K562 (cell line): ENCODE results near the gene PHKB. TPM values are rescaled to one million over a fixed set of nuclear protein-coding genes. Genes with fewer than 3 reads are reported as not detected.

Source experiments
- ATF7 ChIP-seq: fragments of 450-650 bp; IDR thresholded peaks from 2 replicates; pipeline ENCODE4 v1.7.1; 2014; ENCODE audit warnings: mild to moderate bottlenecking, moderate library complexity
- CBFA2T2 ChIP-seq: fragments of 450-650 bp; conservative IDR thresholded peaks from 2 replicates; pipeline ENCODE4 v1.6.1; 2017; ENCODE audit warnings: mild to moderate bottlenecking
- CCNT2 ChIP-seq: IDR thresholded peaks from 2 replicates; pipeline ENCODE4 v1.6.1; 2011; ENCODE audit warnings: borderline replicate concordance, low read depth, mild to moderate bottlenecking, moderate library complexity, mixed read lengths, low read length; ENCODE audit not compliant: insufficient read length; ENCODE audit errors: extremely low read depth
- DIDO1 ChIP-seq: fragments of 450-650 bp; IDR thresholded peaks from 2 replicates; pipeline ENCODE4 v1.6.1; 2016; ENCODE audit warnings: low read depth, missing biosample characterization, missing genetic modification characterization
- ESRRA ChIP-seq: fragments of 450-650 bp; IDR thresholded peaks from 2 replicates; pipeline ENCODE4 v1.6.1; 2014; ENCODE audit warnings: low read depth, mild to moderate bottlenecking, moderate library complexity, borderline replicate concordance
- FUS ChIP-seq: fragments of 200-400 bp; formaldehyde crosslinking; optimal IDR thresholded peaks from 2 replicates; pipeline ENCODE3; 2017; ENCODE audit warnings: low read depth, low read length
- NONO ChIP-seq, 2 experiments: fragments of 200-400 bp in 1 of 2; fragments of 450-650 bp in 1 of 2; formaldehyde crosslinking in 1 of 2; IDR thresholded peaks; 2 replicates each; pipeline ENCODE4 v1.6.1; 2017; ENCODE audit warnings: low read depth in 2 of 2, mild to moderate bottlenecking in 2 of 2, moderate library complexity in 2 of 2, low read length in 1 of 2
- NR2C2 ChIP-seq, 2 experiments: fragments of 200-800 bp in 1 of 2; sonication (Bioruptor generic) in 1 of 2; sonication (generic) in 1 of 2; formaldehyde crosslinking in 1 of 2; IDR thresholded peaks; 2 replicates each; pipeline versions ENCODE4 v1.6.1 to v1.8.0; 2016 to 2022; ENCODE audit warnings: mild to moderate bottlenecking in 1 of 2, missing compliant biosample characterization in 1 of 2, missing genetic modification characterization in 1 of 2, missing genetic modification reagents in 1 of 2
- PCBP1 ChIP-seq: fragments of 200-400 bp; formaldehyde crosslinking; IDR thresholded peaks from 2 replicates; pipeline ENCODE4 v1.6.1; 2018; ENCODE audit warnings: mild to moderate bottlenecking, low read depth, low read length; ENCODE audit not compliant: poor library complexity, severe bottlenecking
- SMAD4 ChIP-seq: fragments of 250-450 bp; sonication (Bioruptor Pico); conservative IDR thresholded peaks from 2 replicates; pipeline ENCODE4 v1.8.0; 2021; ENCODE audit warnings: inconsistent platforms, mild to moderate bottlenecking, moderate library complexity
- SP1 ChIP-seq: sonication (generic); formaldehyde crosslinking; IDR thresholded peaks from 2 replicates; pipeline ENCODE4 v1.8.1; 2022; ENCODE audit warnings: mild to moderate bottlenecking, missing genetic modification reagents
- SP2 ChIP-seq: IDR thresholded peaks from 2 replicates; pipeline ENCODE4 v1.6.1; 2011; ENCODE audit warnings: mild to moderate bottlenecking, low read depth, low read length, moderate library complexity; ENCODE audit not compliant: poor library complexity, severe bottlenecking; ENCODE audit errors: extremely low read depth
- SRSF9 ChIP-seq: fragments of 200-400 bp; formaldehyde crosslinking; IDR thresholded peaks from 2 replicates; pipeline ENCODE4 v1.6.1; 2017; ENCODE audit warnings: low read depth, low read length, borderline replicate concordance
- TCFL5 ChIP-seq: fragments of 250-450 bp; sonication (Bioruptor Pico); conservative IDR thresholded peaks from 2 replicates; pipeline ENCODE4 v1.6.1; 2021; ENCODE audit warnings: mild to moderate bottlenecking, moderate library complexity, matching md5 sums
- TRIM25 ChIP-seq: fragments of 450-650 bp; IDR thresholded peaks from 2 replicates; pipeline ENCODE4 v1.7.0; 2016; ENCODE audit warnings: borderline replicate concordance
- ZNF146 ChIP-seq: IDR thresholded peaks from one replicate; pipeline ENCODE4 v1.6.1; 2018; ENCODE audit warnings: missing compliant biosample characterization; ENCODE audit not compliant: unreplicated experiment
- ZNF224 ChIP-seq: sonication (generic); formaldehyde crosslinking; IDR thresholded peaks from 2 replicates; pipeline ENCODE4 v1.8.0; 2022; ENCODE audit warnings: mild to moderate bottlenecking, missing genetic modification reagents
- ZNF696 ChIP-seq: fragments of 250-450 bp; sonication (Bioruptor Pico); conservative IDR thresholded peaks from 2 replicates; pipeline ENCODE4 v1.4.0; 2020; ENCODE audit warnings: mild to moderate bottlenecking, moderate library complexity
- polyA plus RNA-seq, 8 experiments: library from polyadenylated mRNA; depleted of rRNA in 4 of 8; stranded (reverse) in 5 of 8; unstranded in 3 of 8; fragments of >200 nt; fragmentation: Nextera tagmentation in 2 of 8; fragmentation: Illumina TruSeq in 1 of 8; extraction: Ambion mirVana in 2 of 8; extraction: Trizol in 1 of 8; gene quantifications; 2 replicates each; pipeline versions ENCODE4 v1.2.1 to v1.2.3, GENCODE V29; 2011 to 2014; ENCODE audit warnings: inconsistent platforms in 1 of 8, missing spikeins in 1 of 8
- total RNA-seq, 7 experiments: library from RNA; depleted of rRNA in 6 of 7; stranded (reverse); fragments of >200 nt in 6 of 7; fragmentation: Illumina TruSeq in 2 of 7; extraction: Trizol in 2 of 7; gene quantifications; 2 replicates each; pipeline versions ENCODE4 v1.2.1 to v1.2.3, GENCODE V29; 2011 to 2021; ENCODE audit warnings: low replicate concordance in 1 of 7
- TF ChIP-seq, protein P1 (sequence below): fragments of 150-350 bp; IDR thresholded peaks from 2 replicates; pipeline ENCODE4 v1.6.1; 2014; ENCODE audit warnings: low read depth, mild to moderate bottlenecking, low read length, borderline replicate concordance

Gene PHKB
- total and polyA plus RNA-seq, 9 of the 15 experiments (the other 6 are each of a cell fraction or from before 2014, with no cell fraction given), result 24.7 to 92.3 (median 67.0) TPM

DNA sequence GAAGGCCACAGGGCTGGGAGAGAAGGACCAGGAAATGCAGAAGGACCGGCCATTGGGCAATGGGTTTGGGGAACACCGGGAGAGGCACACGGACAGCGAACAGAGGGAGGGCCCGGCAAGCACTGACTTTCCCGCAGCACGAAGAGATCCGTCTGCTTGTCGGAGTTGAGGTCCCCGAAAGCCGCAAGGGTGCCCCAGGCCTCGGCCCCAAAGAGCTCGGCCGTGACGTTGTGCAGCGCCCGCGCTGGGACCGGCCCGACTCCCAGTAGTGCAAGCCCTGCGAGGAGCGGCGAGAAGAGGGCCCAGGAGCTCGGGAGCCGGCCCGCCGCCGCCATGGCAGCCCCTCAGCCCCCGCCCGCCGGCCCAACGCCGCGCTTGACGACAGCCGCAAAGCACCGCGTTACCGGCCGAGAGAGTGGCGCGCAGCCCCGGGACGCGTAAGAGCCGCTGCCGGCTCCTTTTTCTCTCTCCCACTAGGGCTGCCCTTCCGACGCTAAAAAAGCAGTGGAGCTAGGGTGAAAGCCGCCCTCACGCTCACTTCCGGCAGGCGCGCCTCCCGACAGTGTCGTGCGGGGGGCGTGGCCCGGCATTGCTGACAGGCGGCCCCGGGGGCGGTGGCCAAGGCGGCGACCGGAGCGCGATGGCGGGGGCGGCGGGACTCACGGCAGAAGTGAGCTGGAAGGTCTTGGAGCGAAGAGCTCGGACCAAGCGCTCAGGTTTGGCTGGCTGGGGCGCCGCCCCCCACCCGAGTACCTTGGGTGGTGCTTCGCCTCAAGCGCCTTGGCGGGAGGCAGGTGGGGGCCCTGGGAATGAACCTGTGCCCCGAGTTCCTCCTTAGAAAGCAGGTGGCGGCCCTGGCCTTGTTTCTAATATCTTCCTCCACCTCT, at the start of gene PHKB, which contains the start of gene ITFG1 (continued):
- no peak for TF ChIP-seq TRIM25
- TF ChIP-seq NONO (IDR thresholded peaks at IDR 0.05; ENCODE audit: low read depth in 2 of 2, low read length in 1 of 2), result peak; percentile 35 to 64; a peak in 1 of 4 replicates
- peak; percentile 52; the same call in 1 of the 2 replicates for TF ChIP-seq DIDO1 (tag)
- TF ChIP-seq SP1 (CRISPR knock-in tag), result peak; percentile 86
- TF ChIP-seq, protein P1, sequence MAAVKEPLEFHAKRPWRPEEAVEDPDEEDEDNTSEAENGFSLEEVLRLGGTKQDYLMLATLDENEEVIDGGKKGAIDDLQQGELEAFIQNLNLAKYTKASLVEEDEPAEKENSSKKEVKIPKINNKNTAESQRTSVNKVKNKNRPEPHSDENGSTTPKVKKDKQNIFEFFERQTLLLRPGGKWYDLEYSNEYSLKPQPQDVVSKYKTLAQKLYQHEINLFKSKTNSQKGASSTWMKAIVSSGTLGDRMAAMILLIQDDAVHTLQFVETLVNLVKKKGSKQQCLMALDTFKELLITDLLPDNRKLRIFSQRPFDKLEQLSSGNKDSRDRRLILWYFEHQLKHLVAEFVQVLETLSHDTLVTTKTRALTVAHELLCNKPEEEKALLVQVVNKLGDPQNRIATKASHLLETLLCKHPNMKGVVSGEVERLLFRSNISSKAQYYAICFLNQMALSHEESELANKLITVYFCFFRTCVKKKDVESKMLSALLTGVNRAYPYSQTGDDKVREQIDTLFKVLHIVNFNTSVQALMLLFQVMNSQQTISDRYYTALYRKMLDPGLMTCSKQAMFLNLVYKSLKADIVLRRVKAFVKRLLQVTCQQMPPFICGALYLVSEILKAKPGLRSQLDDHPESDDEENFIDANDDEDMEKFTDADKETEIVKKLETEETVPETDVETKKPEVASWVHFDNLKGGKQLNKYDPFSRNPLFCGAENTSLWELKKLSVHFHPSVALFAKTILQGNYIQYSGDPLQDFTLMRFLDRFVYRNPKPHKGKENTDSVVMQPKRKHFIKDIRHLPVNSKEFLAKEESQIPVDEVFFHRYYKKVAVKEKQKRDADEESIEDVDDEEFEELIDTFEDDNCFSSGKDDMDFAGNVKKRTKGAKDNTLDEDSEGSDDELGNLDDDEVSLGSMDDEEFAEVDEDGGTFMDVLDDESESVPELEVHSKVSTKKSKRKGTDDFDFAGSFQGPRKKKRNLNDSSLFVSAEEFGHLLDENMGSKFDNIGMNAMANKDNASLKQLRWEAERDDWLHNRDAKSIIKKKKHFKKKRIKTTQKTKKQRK, result no peak
- TF ChIP-seq SMAD4 (CRISPR knock-in tag), result 0 out of 2 replicates have a peak, but pooled peaks have one; percentile 6
- TF ChIP-seq ZNF224 (CRISPR knock-in tag), result no peak
- TF ChIP-seq ESRRA, result 0 out of 2 replicates have a peak, but pooled peaks have one; percentile 32
- TF ChIP-seq ZNF146 (CRISPR knock-in tag), result peak; percentile 5
- no peak for TF ChIP-seq SRSF9
- TF ChIP-seq ZNF696 (CRISPR knock-in tag), result no peak
- no peak for TF ChIP-seq CBFA2T2
- peak; percentile 58 for TF ChIP-seq PCBP1
- peak; percentile 69 for TF ChIP-seq FUS
- TF ChIP-seq NR2C2 (CRISPR knock-in tag; IDR thresholded peaks at IDR 0.05), result no peak
- no peak for TF ChIP-seq NR2C2 (tag; IDR thresholded peaks at IDR 0.05)
- peak; percentile 60 for TF ChIP-seq ATF7
- TF ChIP-seq CCNT2, result peak; percentile 61
- TF ChIP-seq TCFL5, result no peak
- no peak for TF ChIP-seq SP2
